HFF-Myc (cell line): ENCODE data around the gene NTN3.
A peak's percentile ranks its signal among the peaks of the same experiment; 100 is the strongest.

Experiments used
- DNase-seq: peaks from one replicate; pipeline ENCODE4 v3.0.0-alpha.2; 2011; ENCODE audit warnings: low read depth; ENCODE audit errors: extremely low read depth
- H3K4me3 ChIP-seq: replicated peaks from 2 replicates; pipeline ENCODE4 v1.5.1; 2011; ENCODE audit warnings: low read depth, mild to moderate bottlenecking, control low read depth, low read length
- TF ChIP-seq, protein P1 (sequence below): IDR thresholded peaks from 2 replicates; pipeline ENCODE4 v1.5.1; 2012; ENCODE audit warnings: mild to moderate bottlenecking, low read depth, low read length, control low read depth; ENCODE audit errors: missing control alignments

NTN3 gene

DNA sequence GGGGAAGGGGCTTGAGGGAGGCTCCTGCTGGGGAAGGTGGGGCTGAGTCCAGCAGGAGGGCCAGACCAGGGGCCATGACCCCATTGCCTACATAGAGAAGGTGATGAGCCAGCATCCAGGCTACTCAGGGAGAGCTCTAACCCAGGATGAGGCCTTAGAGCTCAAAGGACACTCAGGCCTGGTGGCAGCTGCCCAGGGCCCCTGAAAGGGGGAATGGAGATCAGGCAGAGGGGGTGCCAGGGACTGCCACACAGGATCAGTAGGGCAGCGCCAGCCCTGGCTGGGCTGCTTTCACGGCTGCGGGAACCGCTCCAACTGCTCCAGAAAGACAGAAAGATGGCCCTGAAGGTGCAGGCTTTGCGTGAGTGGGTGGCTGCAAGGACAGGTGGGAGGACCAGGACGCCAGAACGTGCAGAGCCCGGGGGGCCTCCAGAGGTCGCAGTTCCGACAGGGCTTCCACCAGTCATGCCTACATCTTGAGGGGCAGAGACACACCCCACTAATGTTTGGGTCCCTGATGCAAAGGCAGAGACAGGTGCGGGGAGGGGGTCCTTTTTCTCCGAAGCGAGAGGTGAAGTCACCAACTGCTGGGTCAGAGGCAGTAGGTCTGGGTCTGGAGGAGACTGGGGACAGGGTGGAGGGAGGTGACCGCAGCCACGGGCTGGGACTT, 41.8 kb downstream of the NTN3 start:
- no peak for DNase-seq
- peak overlapping the region; percentile 70 for H3K4me3 ChIP-seq
- TF ChIP-seq, protein P1, sequence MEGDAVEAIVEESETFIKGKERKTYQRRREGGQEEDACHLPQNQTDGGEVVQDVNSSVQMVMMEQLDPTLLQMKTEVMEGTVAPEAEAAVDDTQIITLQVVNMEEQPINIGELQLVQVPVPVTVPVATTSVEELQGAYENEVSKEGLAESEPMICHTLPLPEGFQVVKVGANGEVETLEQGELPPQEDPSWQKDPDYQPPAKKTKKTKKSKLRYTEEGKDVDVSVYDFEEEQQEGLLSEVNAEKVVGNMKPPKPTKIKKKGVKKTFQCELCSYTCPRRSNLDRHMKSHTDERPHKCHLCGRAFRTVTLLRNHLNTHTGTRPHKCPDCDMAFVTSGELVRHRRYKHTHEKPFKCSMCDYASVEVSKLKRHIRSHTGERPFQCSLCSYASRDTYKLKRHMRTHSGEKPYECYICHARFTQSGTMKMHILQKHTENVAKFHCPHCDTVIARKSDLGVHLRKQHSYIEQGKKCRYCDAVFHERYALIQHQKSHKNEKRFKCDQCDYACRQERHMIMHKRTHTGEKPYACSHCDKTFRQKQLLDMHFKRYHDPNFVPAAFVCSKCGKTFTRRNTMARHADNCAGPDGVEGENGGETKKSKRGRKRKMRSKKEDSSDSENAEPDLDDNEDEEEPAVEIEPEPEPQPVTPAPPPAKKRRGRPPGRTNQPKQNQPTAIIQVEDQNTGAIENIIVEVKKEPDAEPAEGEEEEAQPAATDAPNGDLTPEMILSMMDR, result no peak

DNA sequence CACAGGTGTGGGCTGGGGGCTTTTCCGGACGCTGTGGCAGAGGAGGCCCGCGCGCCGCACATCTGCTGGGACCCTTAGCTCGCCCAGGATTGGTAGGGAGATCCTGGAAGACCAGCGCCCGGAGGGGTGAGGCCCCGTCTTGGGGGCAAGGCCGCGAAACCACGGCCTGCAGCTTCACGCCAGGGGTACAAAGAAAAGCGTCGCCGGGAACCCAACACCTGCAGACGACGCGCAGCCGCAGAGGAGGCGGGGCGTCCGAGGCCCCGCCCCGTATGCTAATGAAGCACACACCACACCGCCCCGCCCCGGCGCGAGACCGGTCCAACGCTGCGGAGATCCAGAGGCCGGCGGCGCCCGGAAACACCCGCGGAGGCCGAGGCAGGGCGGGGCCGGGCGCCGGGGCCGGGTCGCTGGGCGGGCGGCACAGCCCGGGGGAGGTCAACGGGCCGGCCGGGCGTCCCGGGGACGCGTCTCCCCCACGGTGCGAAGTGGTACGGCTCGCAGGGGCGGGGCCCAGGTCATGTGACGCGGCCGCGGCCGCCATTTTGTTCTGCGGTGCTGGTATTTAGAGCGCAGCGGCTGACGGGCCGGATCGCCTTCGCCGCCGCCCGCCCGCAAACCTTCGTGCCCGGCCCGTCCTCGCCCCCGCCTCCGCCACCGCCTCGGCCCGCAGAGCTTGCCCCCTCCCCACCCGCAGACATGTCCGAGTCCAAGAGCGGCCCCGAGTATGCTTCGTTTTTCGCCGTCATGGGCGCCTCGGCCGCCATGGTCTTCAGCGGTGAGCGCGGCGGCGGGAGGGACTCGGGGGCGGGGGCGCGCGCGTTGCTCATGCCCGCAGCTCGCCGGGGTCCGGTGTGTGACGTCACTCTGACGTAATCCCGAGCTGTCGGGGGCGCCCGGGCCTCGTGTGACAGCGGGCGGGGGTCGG, 42.6 kb downstream of the NTN3 start, which contains the start of gene ATP6V0C:
TSS of gene ATP6V0C (plus strand) at position 548 of the 928 bp plus-strand sequence. CDS start at position 700, 152 bp downstream.
- TF ChIP-seq, protein P1, result no peak
- peak within 1 kb of the TSS; percentile 70 for H3K4me3 ChIP-seq
- peak; percentile 55 for DNase-seq

DNA sequence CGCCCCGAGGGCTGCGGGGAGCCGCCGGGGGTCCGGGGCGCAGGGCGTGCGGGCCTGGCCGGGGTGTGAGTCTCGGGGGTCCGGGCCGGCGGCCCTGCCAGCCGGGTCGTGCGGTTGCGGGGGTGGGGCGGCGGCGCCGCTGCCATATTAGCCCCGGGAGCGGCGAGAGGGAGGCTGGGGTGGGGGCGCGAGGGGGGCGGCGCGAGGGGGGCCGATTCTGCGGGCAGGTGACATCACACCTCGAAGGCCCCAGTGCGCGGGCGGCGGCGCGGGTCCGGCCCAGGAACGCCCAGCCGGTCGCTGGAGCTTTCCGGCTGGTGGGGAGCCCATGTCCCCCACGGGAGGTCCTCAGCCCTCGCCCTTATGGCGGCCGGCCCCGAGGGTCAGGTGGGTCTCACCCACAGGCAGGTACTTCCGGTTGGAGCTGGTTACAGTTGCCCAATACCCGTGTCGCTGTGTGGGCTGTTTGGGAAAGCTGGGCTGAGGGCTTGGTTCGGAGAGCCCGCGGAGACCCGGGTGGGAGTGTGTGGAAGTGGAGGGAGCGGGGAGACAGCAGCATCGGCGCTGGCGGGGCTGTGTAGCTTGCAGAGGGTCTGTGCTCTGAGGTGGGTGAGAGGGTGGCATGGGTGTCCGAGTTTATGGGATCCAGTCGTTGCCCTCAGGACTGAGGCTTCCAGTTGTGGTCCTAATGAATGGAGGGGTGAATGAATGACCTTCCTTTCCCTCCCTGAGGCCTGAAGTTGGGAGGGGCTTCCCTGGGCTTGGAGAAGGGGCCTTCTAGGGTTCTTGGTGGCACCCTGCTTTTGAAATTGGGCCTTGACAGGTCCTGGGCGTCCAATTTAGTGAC, 43.5 kb downstream of the NTN3 start:
- H3K4me3 ChIP-seq, result peak overlapping the region; percentile 70
- TF ChIP-seq, protein P1, result no peak
- no peak for DNase-seq

DNA sequence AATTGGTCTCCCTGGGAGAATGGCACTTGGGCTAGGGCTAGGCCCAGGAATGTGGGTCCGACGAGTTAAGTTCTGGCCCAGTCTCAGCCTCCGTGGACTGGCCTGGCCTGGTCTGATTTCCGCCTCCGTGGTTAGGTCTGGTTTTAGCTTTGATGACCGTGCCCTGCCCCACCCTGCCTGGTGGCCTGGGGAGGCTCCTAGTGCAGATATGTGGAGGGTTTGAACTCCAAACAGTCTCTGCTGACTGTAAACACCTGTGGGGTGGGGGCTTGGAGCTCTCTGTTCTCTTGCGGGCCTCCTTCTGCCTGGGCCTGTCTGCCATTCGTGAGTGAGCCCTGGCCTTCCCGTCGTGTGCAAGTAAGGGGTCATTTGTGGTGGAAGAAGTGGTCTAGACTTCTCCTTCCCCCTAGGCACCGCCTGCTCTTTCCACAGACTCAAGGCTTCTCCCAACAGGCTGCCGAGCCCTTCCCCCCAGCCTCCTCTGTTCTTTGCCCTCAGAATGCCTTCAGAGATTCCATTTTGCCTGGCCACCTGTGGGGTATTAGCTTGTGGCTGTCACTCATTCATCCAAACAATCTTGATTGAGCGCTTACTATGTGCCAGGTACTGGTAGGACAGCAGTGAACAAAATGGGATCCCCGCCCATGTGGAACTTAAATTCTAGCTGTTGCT, 44.2 kb downstream of the NTN3 start:
- DNase-seq, result no peak
- TF ChIP-seq, protein P1, result no peak

DNA sequence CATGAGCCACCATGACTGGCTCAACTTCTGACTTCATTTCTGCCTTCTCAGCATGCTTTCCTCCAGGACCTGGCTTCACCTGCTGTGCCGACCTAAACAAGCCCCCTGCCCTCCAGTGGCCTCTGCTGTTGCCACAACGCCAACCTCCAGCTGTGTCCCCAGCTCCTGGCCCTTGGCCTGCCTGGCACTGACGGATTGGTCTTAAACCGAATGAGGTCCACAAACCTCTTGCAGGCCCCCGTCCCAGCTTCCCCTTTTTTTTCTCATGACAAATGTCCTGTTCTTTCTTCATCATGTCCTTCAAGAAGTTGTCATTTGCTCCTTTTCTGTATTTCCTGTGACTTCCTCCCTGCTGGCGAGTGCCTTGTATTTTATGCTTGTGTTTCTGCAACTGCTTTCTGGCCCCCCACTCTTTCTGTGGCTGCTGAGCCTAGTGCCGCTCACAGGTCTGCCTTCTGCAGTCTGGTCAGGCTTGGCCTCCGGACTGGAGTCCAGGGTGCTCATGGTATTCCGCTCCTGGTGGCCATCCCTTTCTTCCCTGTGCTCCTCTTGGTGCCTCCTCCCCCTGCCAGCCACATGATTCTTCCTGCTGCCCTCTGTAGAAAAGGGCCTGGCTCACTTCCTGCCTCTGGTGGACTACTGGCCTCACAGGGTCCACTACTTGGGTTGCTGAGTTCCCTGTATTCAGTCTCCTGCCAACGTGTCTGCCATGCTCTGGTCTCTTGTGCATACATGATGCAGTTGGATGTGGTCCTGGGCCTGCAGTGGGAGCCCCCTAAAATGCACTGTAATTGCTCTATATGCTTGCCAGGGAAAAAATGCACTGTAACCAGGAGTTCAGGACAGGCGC, 45.5 kb downstream of the NTN3 start:
- H3K4me3 ChIP-seq, result peak overlapping the region; percentile 7
- DNase-seq, result no peak
- TF ChIP-seq, protein P1, result no peak

More for the DNA sequence above, 44.2 kb downstream of the NTN3 start:
- peak overlapping the region; percentile 70 for H3K4me3 ChIP-seq
